Activated CD8-positive, alpha-beta memory T cell treated with anti-CD3 and anti-CD28 coated beads, Interleukin-2, amount 10 ng/mL, durations not matched to agents 7 days and 5 days (primary cell): Measurements from ENCODE around the gene NDUFS3. TPM values are rescaled to one million over a fixed set of nuclear protein-coding genes. Genes with fewer than 3 reads are reported as not detected.
"Not testable (repeated sequence)": the region's sequence is repeated elsewhere in the genome, so short reads cannot be mapped to it uniquely, and the experiment has no call there.

Experiments used
- ATAC-seq: fragments of 150-1000 bp; cut with Tn5 transposase; one replicate; pipeline ENCODE4 v1.10.0; 2021; ENCODE audit warnings: moderate library complexity
- CTCF ChIA-PET: fragments of 350-600 bp; sonication (Branson Sonifier 250); formaldehyde crosslinking; loops from one replicate; lab custom pipeline; 2021; ENCODE audit warnings: antibody characterized with exemption; lab: Charles Lee
- DNase-seq: peaks from one replicate; pipeline ENCODE4 v3.0.0-alpha.2; 2020
- H3K27ac Mint-ChIP-seq: one replicate; pipeline ENCODE4 v1.8.0; 2021; ENCODE audit warnings: mild to moderate bottlenecking, mixed read lengths
- H3K27me3 Mint-ChIP-seq: one replicate; pipeline ENCODE4 v1.8.0; 2021; ENCODE audit warnings: mixed read lengths
- H3K36me3 Mint-ChIP-seq: one replicate; pipeline ENCODE4 v1.8.0; 2021; ENCODE audit warnings: mild to moderate bottlenecking, mixed read lengths
- H3K4me1 Mint-ChIP-seq: one replicate; pipeline ENCODE4 v1.8.0; 2021; ENCODE audit warnings: mixed read lengths
- H3K4me3 Mint-ChIP-seq: one replicate; pipeline ENCODE4 v1.8.0; 2021; ENCODE audit warnings: mild to moderate bottlenecking, moderate library complexity, mixed read lengths
- H3K9me3 Mint-ChIP-seq: one replicate; pipeline ENCODE4 v1.8.0; 2022; ENCODE audit warnings: low read depth, mixed read lengths
- total RNA-seq, 2 experiments: library from RNA; stranded (reverse); gene quantifications; one replicate each; pipeline ENCODE4 v1.2.3, GENCODE V29; 2021

Gene NDUFS3
- 100 to 1,000 TPM; 110 to 127 TPM for total RNA-seq

DNA sequence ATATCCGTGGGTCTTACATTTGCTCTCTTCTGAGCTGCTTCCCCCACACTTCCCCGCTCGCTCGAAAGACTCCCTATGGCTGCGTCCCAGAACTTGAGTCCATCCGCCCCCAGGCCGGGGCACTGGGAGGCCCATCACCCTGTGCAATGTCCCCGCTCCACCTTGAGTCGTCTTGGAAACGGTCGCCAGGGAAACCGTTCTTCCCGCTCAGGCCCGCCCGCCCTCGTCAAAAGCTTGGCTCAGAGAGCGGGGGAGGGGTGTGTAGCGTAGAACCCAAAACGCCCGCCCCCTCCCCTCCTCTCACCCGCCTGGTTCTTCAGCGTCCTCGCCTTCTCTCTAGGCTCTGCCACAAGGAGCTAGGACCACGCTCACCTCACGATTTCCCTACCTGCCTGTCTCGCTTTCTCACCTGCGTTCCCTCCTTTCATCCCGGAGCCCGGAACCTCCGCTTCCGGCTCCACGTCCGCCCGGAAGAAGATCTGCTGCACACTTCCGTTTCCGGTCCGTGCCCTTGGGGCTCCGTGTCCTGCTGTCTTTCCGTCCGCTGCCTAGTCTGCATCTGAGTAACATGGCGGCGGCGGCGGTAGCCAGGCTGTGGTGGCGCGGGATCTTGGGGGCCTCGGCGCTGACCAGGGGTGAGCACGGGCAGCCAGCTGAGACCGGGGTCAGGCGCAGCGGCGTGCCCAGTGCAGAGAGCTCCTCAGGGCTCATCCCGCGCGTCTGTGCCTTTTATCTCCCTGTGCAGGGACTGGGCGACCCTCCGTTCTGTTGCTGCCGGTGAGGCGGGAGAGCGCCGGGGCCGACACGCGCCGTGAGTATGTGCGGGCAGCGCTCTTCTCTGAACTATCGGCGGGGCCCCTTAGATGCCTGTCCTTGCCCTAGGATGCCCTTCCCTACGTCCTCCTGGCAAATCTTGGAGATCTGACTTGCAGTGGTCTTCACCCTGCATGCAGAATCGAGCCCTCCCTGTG lies at the start of gene NDUFS3, which contains the start of gene KBTBD4:
Gene NDUFS3 (plus strand): TSS at position 551 of the 971 bp plus-strand sequence. CDS start 18 bp downstream, at position 569.
Gene KBTBD4 (minus strand): TSS at position 447 of the 971 bp plus-strand sequence. CDS start 19 bp downstream, at position 428.
- H3K36me3 Mint-ChIP-seq: peaks cover 53% of the 10 kb centered on the region
- ATAC-seq (peak; percentile 97), DNase-seq (peak; percentile 91)
- H3K4me3 Mint-ChIP-seq: peak within 1 kb of the TSS; percentile 99
- peak within 1 kb of the TSS; percentile 99 for H3K27ac Mint-ChIP-seq
- peaks cover 46% of the 10 kb centered on the region for H3K4me1 Mint-ChIP-seq
- no peaks in the 10 kb centered on the region for H3K27me3 Mint-ChIP-seq
- CTCF ChIA-PET: interaction anchor here (1.3 to 2.0 kb wide), 4 partner anchors 14 to 167 kb away, joined by 3 to 19 read pairs (median 4); partner anchors contain the start of gene CELF1
- H3K9me3 Mint-ChIP-seq: no peaks in the 10 kb centered on the region

DNA sequence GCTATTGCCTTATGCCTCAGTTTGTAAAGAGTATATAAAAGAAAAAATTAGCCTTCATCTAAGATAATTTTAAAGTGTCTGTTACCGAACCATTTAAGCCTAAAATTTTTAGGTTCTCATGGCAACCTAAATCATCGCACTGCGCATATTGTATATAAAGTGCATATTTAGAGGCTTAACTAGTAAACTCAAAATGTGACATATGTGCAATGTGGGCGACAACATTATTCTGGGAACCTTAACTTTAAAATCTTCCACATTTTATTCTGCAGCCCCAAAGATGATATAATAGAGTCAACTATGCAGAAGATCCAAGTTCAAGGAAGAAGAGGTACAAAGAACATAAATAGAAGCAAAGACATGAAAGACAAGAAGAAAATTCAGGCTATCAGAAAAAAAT lies 48.9 kb upstream of the NDUFS3 start:
- Mint-ChIP-seq H3K27me3 (no peaks in the 10 kb centered on the region), H3K9me3 (no peaks in the 10 kb centered on the region), H3K27ac (no peak overlapping the region), H3K36me3 (peaks cover 4% of the 10 kb centered on the region), H3K4me3 (no peak overlapping the region), H3K4me1 (peaks cover 17% of the 10 kb centered on the region)
- ATAC-seq (no peak), DNase-seq (no peak)
- CTCF ChIA-PET: no interaction called here

DNA sequence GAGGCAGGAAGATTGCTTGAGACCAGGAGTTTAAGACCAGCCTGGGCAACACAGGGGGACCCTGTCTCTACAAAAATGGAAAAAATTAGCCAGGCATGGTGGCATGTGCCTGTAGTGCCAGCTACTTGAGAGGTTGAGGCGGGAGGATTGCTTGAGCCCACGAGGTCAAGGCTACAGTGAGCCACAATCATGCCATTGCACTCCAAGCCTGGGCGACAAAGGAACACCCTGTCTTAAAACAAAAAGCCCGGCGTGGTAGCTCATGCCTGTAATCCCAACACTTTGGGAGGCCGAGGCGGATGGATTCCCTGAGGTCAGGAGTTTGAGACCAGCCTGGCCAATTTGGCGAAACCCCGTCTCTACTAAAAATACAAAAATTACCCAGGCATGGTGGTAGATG lies 48.2 kb upstream of the NDUFS3 start:
- H3K27ac Mint-ChIP-seq, H3K4me3 Mint-ChIP-seq: not testable (repeated sequence)

DNA sequence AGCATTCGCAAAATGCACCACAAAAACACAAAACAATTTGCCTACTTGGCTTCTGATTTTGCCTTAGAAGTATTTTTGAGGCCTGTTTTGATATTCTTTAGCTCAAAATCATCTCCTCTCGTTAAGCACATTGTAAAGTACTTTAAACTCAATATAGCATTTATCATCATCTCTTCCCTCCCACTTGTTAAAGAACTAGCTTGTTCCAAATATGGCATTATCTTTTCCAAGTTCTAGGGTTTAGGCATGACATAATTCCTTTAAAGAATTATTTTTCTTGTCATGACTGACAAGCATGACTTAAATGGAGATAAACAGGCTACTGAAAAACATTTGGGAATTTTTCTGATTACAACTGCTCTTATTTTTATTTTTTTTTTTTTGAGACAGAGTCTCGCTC lies 47.2 kb upstream of the NDUFS3 start:
- no peak overlapping the region for H3K27ac Mint-ChIP-seq
- peaks cover 5% of the 10 kb centered on the region for H3K4me1 Mint-ChIP-seq
- ATAC-seq: no peak
- CTCF ChIA-PET: interaction anchor here (1.0 to 1.4 kb wide), 3 partner anchors 22 to 157 kb away, joined by 3 read pairs; partner anchors contain the start of gene CELF1
- no peak for DNase-seq
- no peaks in the 10 kb centered on the region for H3K27me3 Mint-ChIP-seq
- H3K9me3 Mint-ChIP-seq: no peaks in the 10 kb centered on the region
- H3K4me3 Mint-ChIP-seq: no peak overlapping the region
- peaks cover 6% of the 10 kb centered on the region for H3K36me3 Mint-ChIP-seq

More for the DNA sequence above, 48.2 kb upstream of the NDUFS3 start:
- ATAC-seq, H3K27me3 Mint-ChIP-seq, H3K9me3 Mint-ChIP-seq, H3K36me3 Mint-ChIP-seq, DNase-seq: not testable (repeated sequence)
- CTCF ChIA-PET: interaction anchor here (1.3 kb wide), 1 partner anchor 22 kb away, joined by 3 read pairs; the partner anchor contains the start of gene CELF1
- H3K4me1 Mint-ChIP-seq: peaks cover 11% of the 10 kb centered on the region

DNA sequence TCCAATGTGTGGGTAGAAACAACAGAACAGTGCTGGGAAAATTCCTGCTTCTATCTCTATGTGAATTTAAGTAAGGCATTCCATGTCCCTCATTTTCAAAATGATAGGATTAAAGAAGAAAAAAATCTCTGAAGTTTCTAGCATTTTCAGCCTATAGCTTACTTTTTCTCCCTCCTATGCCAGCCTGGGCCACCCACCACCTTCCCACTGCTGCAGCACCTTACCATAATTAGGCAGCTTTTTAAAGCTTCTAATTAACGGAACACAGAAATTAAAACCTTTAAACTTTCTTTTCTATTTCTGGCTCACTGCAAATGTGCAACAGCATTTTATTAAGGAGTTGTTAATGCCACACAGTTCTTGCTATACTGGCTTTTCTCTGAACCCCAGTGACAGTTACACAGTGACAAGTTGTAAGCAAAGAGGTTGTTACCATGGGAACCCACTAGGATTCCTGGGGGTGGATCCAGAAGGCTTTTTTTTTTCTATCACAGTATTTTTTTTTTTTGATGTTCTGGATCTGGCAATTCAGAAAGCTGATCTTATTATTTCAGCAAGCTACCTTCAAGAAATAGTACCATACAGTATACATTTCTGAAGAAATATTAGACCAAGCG lies 46.2 kb upstream of the NDUFS3 start:
- DNase-seq (no peak), ATAC-seq (no peak)
- peaks cover 5% of the 10 kb centered on the region for H3K4me1 Mint-ChIP-seq
- no peak overlapping the region for H3K4me3 Mint-ChIP-seq
- no peaks in the 10 kb centered on the region for H3K9me3 Mint-ChIP-seq
- no peaks in the 10 kb centered on the region for H3K27me3 Mint-ChIP-seq
- peaks cover 6% of the 10 kb centered on the region for H3K36me3 Mint-ChIP-seq
- H3K27ac Mint-ChIP-seq: no peak overlapping the region
- CTCF ChIA-PET: interaction anchor here (1.4 kb wide), 1 partner anchor 45 kb away, joined by 3 read pairs; no protein-coding TSS in a partner anchor

DNA sequence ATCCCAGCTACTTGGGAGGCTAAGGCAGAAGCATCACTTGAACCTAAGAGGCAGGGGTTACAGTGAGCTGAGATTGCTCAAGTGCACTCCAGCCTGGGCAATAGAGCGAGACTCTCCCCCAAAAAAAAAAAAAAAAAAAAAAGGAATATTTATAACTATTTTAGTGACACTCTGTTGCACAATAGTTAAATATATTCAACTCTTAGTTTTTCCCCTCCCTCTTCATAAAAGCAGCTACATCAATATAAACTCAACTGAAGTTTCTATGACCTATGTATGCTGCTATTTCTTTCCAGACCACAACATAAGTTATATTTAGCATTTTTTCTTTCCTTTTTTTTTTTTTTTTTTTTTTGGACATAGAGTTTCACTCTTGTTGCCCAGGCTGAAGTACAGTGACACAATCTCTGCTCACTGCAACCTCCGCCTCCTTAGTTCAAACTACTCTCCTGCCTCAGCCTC lies 45.2 kb upstream of the NDUFS3 start:
- peaks cover 8% of the 10 kb centered on the region for H3K36me3 Mint-ChIP-seq
- no peaks in the 10 kb centered on the region for H3K27me3 Mint-ChIP-seq
- no peak overlapping the region for H3K4me3 Mint-ChIP-seq
- peaks cover 7% of the 10 kb centered on the region for H3K4me1 Mint-ChIP-seq
- no peak for ATAC-seq
- H3K9me3 Mint-ChIP-seq: no peaks in the 10 kb centered on the region
- DNase-seq: no peak
- CTCF ChIA-PET: interaction anchor here (0.8 to 1.2 kb wide), 2 partner anchors 18 to 20 kb away, joined by 3 to 4 read pairs; partner anchors contain the start of gene CELF1
- H3K27ac Mint-ChIP-seq: no peak overlapping the region

DNA sequence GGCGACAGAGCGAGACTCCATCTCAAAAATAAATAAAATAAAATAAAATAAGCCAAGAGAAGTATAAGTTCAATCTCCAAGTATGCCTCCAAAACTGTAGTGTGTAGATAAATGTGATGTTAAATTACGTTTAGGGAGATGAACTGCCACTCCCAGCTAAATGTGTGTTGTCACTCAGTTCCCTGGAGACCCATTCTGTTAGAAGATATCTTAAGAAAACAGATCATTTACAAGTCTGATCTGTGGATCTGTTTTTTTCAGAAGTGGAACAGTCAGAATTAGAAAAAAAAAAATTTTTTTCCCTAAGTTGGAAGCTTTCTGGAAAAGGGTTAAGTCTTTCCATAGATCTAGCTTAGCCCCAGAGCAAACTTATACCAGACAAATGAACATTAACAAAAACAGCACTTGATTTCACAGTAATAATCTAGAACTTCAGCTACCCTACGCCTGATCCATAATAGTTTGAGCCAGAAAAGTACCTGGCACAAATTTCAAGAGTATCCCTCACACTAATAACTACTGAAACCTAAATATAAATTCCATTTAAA lies 44.1 kb upstream of the NDUFS3 start:
- Mint-ChIP-seq H3K27me3 (no peaks in the 10 kb centered on the region), H3K4me3 (no peak overlapping the region), H3K4me1 (peaks cover 13% of the 10 kb centered on the region), H3K36me3 (peaks cover 12% of the 10 kb centered on the region), H3K27ac (no peak overlapping the region), H3K9me3 (no peaks in the 10 kb centered on the region)
- CTCF ChIA-PET: interaction anchor here (1.1 to 1.2 kb wide), 2 partner anchors 15 to 17 kb away, joined by 3 to 4 read pairs; partner anchors contain the start of gene CELF1
- ATAC-seq: no peak
- DNase-seq: no peak

DNA sequence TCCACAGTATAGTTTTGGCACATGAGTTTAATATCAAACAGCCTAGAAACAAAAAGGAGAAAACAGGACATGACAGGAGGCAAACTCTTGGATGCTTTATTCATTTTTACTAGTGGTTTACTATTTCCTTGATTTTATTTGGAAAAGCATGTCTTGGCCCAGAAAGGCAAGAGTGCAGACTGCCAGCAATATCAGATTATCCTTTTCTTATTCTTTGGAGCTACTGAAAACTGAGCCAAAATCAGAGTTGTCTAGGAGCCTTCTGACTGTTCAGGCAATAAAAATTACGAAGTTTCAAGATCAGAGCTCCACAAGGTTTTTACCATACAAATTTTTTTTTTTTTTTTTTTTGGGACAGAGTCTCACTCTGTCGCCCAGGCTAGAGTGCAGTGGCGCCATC lies 42.0 kb upstream of the NDUFS3 start:
- CTCF ChIA-PET: interaction anchor here (1.4 kb wide), 1 partner anchor 82 kb away, joined by 4 read pairs; no protein-coding TSS in a partner anchor
- H3K27ac Mint-ChIP-seq: no peak overlapping the region
- no peaks in the 10 kb centered on the region for H3K27me3 Mint-ChIP-seq
- peaks cover 28% of the 10 kb centered on the region for H3K4me1 Mint-ChIP-seq
- H3K4me3 Mint-ChIP-seq: no peak overlapping the region
- DNase-seq: no peak
- no peaks in the 10 kb centered on the region for H3K9me3 Mint-ChIP-seq
- H3K36me3 Mint-ChIP-seq: peaks cover 21% of the 10 kb centered on the region
- no peak for ATAC-seq

DNA sequence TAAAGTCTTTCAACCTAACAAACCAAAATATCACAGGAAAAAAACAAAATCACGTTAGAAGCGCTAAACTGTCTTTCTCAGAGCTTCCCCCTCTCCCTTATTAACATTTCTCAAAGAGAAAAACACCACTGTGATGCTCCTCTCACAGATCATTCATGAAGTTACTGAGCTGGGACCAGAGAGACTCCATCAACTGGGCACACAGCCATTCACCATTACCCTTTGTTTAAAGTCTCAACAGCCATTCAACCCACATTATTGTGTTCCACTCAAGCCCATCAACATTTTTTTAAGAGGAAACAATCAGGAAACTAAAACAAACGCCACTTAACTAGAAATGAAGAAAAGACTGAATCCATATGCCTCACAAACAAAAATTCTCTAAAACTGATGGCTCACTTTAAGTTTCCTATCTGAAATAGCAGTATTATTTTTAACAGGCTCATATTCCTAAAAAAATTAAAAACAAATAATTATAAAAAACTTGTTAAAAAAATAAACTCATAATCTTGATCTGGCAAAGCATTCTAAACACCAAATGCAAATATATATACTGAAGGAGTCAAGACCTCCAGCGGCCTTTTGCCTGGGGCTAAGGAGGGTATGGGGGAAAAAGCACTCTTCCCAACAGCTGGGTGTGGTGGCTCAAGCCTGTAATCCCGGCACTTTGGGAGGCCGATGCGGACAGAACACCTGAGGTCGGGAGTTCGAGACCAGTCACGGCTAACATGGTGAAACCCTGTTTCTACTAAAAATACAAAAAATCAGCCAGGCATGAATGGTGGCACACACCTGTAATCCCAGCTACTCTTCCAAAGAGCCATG lies 39.9 kb upstream of the NDUFS3 start:
- no peak overlapping the region for H3K4me3 Mint-ChIP-seq
- peaks cover 21% of the 10 kb centered on the region for H3K36me3 Mint-ChIP-seq
- peaks cover 38% of the 10 kb centered on the region for H3K4me1 Mint-ChIP-seq
- DNase-seq (no peak), ATAC-seq (no peak)
- no peak overlapping the region for H3K27ac Mint-ChIP-seq
- H3K27me3 Mint-ChIP-seq: no peaks in the 10 kb centered on the region
- CTCF ChIA-PET: interaction anchor here (2.6 to 2.9 kb wide), 2 partner anchors 12 to 14 kb away, joined by 10 read pairs; partner anchors contain the start of gene CELF1
- H3K9me3 Mint-ChIP-seq: no peaks in the 10 kb centered on the region

DNA sequence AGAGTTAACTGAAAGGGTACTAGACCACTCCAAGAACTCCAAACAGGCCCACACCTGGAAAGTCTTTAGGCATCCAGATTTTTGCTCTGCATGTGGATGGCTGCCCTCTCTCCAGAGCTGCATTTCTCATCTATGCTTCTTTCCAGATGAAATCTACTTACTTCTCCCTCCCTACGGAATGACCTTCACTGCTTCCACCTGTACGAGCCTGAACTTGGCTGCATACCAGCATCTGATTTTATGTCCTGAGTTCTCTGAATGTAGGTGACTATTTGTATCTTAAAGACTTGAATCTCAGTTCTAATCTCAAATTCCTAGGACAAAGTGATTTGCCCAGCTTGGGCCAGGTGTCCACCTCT lies 39.2 kb upstream of the NDUFS3 start:
- no peak overlapping the region for H3K4me3 Mint-ChIP-seq
- CTCF ChIA-PET: interaction anchor here (1.0 to 2.9 kb wide), 5 partner anchors 12 to 85 kb away, joined by 3 to 10 read pairs (median 4); partner anchors contain the start of genes CELF1 and PTPMT1
- H3K36me3 Mint-ChIP-seq: peaks cover 21% of the 10 kb centered on the region
- no peaks in the 10 kb centered on the region for H3K27me3 Mint-ChIP-seq
- peak overlapping the region; percentile 66 for H3K27ac Mint-ChIP-seq
- ATAC-seq: no peak
- DNase-seq: no peak
- peaks cover 42% of the 10 kb centered on the region for H3K4me1 Mint-ChIP-seq
- H3K9me3 Mint-ChIP-seq: no peaks in the 10 kb centered on the region

DNA sequence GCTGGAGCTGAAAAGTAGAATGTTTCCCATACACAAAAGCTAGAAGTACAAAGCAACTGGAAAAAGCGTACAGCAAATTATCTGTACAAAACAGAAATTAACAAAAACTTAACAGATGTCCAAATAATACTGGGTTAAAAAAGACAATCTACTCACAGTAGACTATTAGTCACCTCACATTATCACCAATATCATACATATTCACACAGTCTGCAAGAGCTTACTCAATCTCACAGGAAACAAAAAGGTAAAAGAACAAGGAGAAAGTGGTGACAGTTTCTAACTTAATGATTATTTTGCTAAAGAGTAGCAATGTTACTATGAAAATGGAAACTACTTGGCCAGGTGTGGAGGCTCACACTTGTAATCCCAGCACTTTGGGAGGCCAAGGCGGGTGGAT lies 37.8 kb upstream of the NDUFS3 start:
- Mint-ChIP-seq H3K27ac (peak overlapping the region; percentile 66), H3K4me1 (peaks cover 42% of the 10 kb centered on the region), H3K4me3 (no peak overlapping the region), H3K27me3 (no peaks in the 10 kb centered on the region), H3K36me3 (peaks cover 20% of the 10 kb centered on the region), H3K9me3 (no peaks in the 10 kb centered on the region)
- no peak for ATAC-seq
- CTCF ChIA-PET: interaction anchor here (1.5 to 2.9 kb wide), 3 partner anchors 10 to 23 kb away, joined by 4 to 10 read pairs (median 10); partner anchors contain the start of gene CELF1
- DNase-seq: no peak

DNA sequence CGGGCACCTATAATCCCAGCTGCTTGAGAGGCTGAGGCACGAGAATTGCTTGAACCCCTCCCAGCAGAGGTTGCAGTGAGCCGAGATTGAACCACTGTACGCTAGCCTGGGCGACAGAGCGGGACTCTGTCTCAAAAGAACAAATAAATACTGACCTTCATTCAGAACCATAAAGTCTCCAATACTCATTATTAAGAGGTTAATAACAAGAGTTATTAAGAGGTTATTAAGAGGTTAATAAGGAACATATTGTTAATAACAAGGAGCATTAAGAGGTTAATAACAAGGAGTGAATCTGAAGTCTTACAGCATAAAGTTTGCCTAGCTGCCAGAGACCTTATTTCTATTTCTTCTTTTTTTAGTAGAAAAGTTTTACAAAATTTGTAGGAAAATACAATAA lies 33.6 kb upstream of the NDUFS3 start:
- Mint-ChIP-seq H3K4me1 (peaks cover 54% of the 10 kb centered on the region), H3K27me3 (no peaks in the 10 kb centered on the region), H3K36me3 (peaks cover 22% of the 10 kb centered on the region), H3K27ac (no peak overlapping the region), H3K9me3 (no peaks in the 10 kb centered on the region), H3K4me3 (no peak overlapping the region)
- no peak for ATAC-seq
- CTCF ChIA-PET: no interaction called here
- no peak for DNase-seq
